ENCODE results near the gene ZNF563. TPM values are rescaled to one million over a fixed set of nuclear protein-coding genes. Genes with fewer than 3 reads are reported as not detected.

Gene ZNF563
- total and polyA plus RNA-seq, 2 experiments from 2014 or later, result 3.1 to 3.2 TPM

GRCh38 chr19:12294249-12295158 is 38.9 kb downstream of the ZNF563 start, which contains the start of gene ZNF44:
TSS of gene ZNF44 (minus strand) at chr19:12294883. CDS start at chr19:12294694, 189 bp downstream.
- H3K27ac Mint-ChIP-seq, result no peak within 1 kb of the TSS
- peaks cover 92% of the 10 kb centered on the region for H3K9me3 Mint-ChIP-seq
- Histone ChIP-seq H3K27me3 (ENCODE audit: insufficient read depth) (no peaks in the 10 kb centered on the region), H3K9me2 (ENCODE audit: insufficient read depth) (no peaks in the 10 kb centered on the region), H3K4me2 (peak within 1 kb of the TSS; percentile 93), H3K4me3 (peak within 1 kb of the TSS; percentile 93), H3K4me1 (ENCODE audit: insufficient read depth) (peaks cover 15% of the 10 kb centered on the region; the same call in 1 of the 2 replicates), H3K79me2 (replicated peaks; ENCODE audit: insufficient read depth) (peaks cover 31% of the 10 kb centered on the region), H3K36me3 (ENCODE audit: insufficient read depth) (no peaks in the 10 kb centered on the region), H3K27ac (ENCODE audit: low read depth) (0 out of 2 replicates have a peak within 1 kb of the TSS, but pooled peaks have one; percentile 41), H4K20me1 (replicated peaks; ENCODE audit: insufficient read depth) (no peaks in the 10 kb centered on the region; the same call in 1 of the 2 replicates), H3F3A (replicated peaks; ENCODE audit: low read depth) (no peaks in the 10 kb centered on the region; the same call in 1 of the 2 replicates), H2AFZ (peak within 1 kb of the TSS; percentile 96)
- TF ChIP-seq, protein P1, sequence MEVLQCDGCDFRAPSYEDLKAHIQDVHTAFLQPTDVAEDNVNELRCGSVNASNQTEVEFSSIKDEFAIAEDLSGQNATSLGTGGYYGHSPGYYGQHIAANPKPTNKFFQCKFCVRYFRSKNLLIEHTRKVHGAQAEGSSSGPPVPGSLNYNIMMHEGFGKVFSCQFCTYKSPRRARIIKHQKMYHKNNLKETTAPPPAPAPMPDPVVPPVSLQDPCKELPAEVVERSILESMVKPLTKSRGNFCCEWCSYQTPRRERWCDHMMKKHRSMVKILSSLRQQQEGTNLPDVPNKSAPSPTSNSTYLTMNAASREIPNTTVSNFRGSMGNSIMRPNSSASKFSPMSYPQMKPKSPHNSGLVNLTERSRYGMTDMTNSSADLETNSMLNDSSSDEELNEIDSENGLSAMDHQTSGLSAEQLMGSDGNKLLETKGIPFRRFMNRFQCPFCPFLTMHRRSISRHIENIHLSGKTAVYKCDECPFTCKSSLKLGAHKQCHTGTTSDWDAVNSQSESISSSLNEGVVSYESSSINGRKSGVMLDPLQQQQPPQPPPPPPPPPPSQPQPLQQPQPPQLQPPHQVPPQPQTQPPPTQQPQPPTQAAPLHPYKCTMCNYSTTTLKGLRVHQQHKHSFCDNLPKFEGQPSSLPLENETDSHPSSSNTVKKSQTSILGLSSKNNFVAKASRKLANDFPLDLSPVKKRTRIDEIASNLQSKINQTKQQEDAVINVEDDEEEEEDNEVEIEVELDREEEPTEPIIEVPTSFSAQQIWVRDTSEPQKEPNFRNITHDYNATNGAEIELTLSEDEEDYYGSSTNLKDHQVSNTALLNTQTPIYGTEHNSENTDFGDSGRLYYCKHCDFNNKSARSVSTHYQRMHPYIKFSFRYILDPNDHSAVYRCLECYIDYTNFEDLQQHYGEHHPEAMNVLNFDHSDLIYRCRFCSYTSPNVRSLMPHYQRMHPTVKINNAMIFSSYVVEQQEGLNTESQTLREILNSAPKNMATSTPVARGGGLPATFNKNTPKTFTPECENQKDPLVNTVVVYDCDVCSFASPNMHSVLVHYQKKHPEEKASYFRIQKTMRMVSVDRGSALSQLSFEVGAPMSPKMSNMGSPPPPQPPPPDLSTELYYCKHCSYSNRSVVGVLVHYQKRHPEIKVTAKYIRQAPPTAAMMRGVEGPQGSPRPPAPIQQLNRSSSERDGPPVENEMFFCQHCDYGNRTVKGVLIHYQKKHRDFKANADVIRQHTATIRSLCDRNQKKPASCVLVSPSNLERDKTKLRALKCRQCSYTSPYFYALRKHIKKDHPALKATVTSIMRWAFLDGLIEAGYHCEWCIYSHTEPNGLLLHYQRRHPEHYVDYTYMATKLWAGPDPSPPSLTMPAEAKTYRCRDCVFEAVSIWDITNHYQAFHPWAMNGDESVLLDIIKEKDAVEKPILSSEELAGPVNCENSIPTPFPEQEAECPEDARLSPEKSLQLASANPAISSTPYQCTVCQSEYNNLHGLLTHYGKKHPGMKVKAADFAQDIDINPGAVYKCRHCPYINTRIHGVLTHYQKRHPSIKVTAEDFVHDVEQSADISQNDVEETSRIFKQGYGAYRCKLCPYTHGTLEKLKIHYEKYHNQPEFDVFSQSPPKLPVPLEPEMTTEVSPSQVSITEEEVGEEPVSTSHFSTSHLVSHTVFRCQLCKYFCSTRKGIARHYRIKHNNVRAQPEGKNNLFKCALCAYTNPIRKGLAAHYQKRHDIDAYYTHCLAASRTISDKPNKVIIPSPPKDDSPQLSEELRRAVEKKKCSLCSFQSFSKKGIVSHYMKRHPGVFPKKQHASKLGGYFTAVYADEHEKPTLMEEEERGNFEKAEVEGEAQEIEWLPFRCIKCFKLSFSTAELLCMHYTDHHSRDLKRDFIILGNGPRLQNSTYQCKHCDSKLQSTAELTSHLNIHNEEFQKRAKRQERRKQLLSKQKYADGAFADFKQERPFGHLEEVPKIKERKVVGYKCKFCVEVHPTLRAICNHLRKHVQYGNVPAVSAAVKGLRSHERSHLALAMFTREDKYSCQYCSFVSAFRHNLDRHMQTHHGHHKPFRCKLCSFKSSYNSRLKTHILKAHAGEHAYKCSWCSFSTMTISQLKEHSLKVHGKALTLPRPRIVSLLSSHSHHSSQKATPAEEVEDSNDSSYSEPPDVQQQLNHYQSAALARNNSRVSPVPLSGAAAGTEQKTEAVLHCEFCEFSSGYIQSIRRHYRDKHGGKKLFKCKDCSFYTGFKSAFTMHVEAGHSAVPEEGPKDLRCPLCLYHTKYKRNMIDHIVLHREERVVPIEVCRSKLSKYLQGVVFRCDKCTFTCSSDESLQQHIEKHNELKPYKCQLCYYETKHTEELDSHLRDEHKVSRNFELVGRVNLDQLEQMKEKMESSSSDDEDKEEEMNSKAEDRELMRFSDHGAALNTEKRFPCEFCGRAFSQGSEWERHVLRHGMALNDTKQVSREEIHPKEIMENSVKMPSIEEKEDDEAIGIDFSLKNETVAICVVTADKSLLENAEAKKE (CRISPR knock-in tag; IDR thresholded peaks at IDR 0.05), result no peak
- TF ChIP-seq POLR2AphosphoS5 (IDR thresholded peaks at IDR 0.05; ENCODE audit: low read depth), result peak; percentile 68
- peaks cover 44% of the 10 kb centered on the region for H3K36me3 Mint-ChIP-seq (ENCODE audit: low read depth)
- ATAC-seq, result peak; percentile 96
- peaks cover 14% of the 10 kb centered on the region for H3K27me3 Mint-ChIP-seq (ENCODE audit: insufficient read depth, low read depth, poor library complexity)
- peak within 1 kb of the TSS; percentile 85 for H3K4me3 Mint-ChIP-seq
- DNase-seq (ENCODE audit: low spot score), result peak; percentile 99
- no peaks in the 10 kb centered on the region; the same call in 2 of the 3 replicates for H3K4me1 Mint-ChIP-seq

- H3F3A ChIP-seq (replicated peaks; ENCODE audit: low read depth), result no peaks in the 10 kb centered on the region; the same call in 1 of the 2 replicates
- no peak overlapping the region for H3K27ac ChIP-seq (ENCODE audit: low read depth)
- Mint-ChIP-seq H3K9me3 (peaks cover 92% of the 10 kb centered on the region), H3K27me3 (ENCODE audit: insufficient read depth, low read depth, poor library complexity) (peaks cover 9% of the 10 kb centered on the region), H3K4me3 (peak overlapping the region; percentile 85), H3K4me1 (no peaks in the 10 kb centered on the region; the same call in 2 of the 3 replicates), H3K36me3 (ENCODE audit: low read depth) (peaks cover 42% of the 10 kb centered on the region), H3K27ac (no peak overlapping the region)
- H4K20me1 ChIP-seq (replicated peaks; ENCODE audit: insufficient read depth), result no peaks in the 10 kb centered on the region; the same call in 1 of the 2 replicates
- H3K79me2 ChIP-seq (replicated peaks; ENCODE audit: insufficient read depth), result peaks cover 31% of the 10 kb centered on the region
- peak; percentile 53 for ATAC-seq
- H3K27me3 ChIP-seq (ENCODE audit: insufficient read depth), result no peaks in the 10 kb centered on the region
- peak; percentile 85 for DNase-seq (ENCODE audit: low spot score)
- H3K9me2 ChIP-seq (ENCODE audit: insufficient read depth), result no peaks in the 10 kb centered on the region
- peak overlapping the region; percentile 93 for H3K4me2 ChIP-seq
- H3K4me1 ChIP-seq (ENCODE audit: insufficient read depth), result peaks cover 15% of the 10 kb centered on the region; the same call in 1 of the 2 replicates
- no peaks in the 10 kb centered on the region for H3K36me3 ChIP-seq (ENCODE audit: insufficient read depth)
- H3K4me3 ChIP-seq, result peak overlapping the region; percentile 93
- H2AFZ ChIP-seq, result peak overlapping the region; percentile 96
- no peak for TF ChIP-seq EZH2phosphoT487 (IDR thresholded peaks at IDR 0.05; ENCODE audit: unreplicated experiment)
- TF ChIP-seq, protein P1 (CRISPR knock-in tag; IDR thresholded peaks at IDR 0.05), result no peak
Observed at GRCh38 chr19:12293777-12294248, 39.6 kb downstream of the ZNF563 start.

Data from GM23338 (cell line).